GM18498 (cell line): ENCODE data around the gene GNRHR.
"Not testable (repeated sequence)": the region's sequence is repeated elsewhere in the genome, so short reads cannot be mapped to it uniquely, and the experiment has no call there.

Experiments used
- ATAC-seq: cut with Tn5 transposase; IDR thresholded peaks from one replicate; pipeline ENCODE4 v1.9.1; 2021; ENCODE audit warnings: mild to moderate bottlenecking, moderate library complexity; ENCODE audit not compliant: unreplicated experiment

GNRHR gene

DNA sequence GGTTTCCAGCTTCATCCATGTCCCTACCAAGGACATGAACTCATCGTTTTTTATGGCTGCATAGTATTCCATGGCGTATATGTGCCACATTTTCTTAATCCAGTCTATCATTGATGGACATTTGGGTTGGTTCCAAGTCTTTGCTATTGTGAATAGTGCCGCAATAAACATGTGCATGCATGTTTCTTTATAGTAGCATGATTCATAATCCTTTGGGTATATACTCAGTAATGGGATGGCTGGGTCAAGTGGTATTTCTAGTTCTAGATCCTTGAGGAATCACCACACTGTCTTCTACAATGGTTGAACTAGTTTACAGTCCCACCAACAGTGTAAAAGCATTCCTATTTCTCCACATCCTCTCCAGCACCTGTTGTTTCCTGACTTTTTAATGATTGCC is 23.7 kb downstream of the GNRHR start:
- ATAC-seq, result not testable (repeated sequence)

DNA sequence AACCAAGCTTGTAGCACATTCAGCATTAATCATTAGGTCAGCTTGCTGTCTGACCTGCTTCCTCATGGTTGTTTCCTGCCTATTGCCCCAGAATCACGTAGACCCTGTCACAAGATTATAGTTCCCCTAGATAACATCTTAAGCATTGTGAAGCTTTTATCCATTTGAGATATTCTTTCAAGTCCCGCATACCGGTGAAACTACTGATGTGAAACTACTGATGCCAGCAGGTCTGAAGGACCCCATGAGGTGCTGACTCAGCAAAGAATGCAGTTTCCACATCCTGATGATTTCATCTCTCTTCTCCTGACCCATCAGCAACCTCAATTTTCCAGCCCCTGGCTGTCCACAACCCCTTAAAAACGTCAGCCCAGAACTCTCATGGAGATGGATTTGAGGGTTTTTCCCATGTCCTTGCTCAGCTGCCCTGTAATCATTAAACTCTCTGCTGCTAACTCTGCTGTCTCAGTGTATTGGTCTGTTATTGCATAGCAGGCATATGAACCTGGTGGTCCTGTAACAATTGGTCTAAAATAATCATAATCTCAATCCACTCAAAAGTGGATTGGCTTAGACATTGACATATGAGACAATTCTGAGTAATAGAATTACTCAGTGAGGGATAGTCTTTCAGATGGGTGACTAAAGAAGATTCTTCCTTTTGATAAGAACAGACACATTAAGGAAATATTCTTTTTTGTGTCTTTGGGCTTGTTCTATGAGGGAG is 26.9 kb downstream of the GNRHR start:
- no peak for ATAC-seq

DNA sequence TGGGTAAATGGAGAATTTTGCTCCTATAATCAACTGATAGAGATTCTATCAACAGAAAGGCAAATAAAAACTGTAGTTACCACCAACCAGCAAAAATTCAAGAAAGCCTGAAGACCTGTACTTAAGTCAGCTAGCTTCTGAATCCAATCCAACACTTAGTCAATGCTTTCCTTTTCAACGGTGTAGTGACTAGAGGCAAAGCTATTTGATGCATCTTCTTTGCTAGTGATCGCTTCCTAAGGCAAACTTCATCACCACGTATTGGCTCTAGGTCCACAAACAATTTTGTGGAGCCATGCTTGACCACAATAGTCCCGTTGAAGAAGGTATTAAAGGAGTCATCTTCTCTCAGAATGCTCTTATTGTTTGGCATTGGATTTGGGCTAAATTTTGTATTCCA is 28.2 kb downstream of the GNRHR start:
- no peak for ATAC-seq

DNA sequence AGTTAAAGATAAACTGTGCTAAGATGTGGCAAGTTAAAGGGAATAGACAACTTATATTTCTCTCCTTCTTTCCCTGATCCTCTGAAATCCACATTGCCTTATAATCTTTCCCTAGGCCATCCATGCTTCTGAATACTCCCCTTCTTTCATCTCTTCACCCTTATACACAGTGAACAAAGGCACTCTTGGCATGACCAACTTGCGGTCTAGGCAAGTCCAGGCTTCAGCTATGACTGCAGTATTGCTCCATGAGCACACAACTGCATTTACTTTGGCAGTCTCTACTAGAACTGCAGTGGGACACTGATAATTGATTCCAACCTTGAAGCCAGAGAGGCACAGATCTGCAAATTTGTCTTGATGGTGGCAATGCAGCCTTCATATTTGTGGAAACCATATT is 29.1 kb downstream of the GNRHR start:
- ATAC-seq, result no peak

DNA sequence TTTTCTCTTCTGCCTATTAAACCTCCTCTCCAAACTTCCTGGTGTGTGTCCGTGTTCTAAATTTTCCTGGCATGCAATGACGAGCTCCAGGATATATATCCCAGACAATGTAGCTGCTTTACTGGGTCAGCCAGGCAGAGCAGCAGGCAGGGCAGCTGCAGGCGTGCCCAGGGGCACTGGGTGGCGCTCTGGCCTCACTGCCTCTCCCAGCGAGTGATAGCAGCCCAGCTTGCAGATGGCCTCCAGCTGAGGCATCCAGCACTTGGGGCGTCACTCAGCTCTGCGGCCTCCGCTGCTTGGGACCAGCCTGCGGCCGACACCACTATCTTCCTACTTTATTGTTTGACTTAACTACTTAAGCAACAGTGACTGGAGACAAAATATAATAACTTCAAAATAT is 30.2 kb downstream of the GNRHR start:
- ATAC-seq, result no peak

DNA sequence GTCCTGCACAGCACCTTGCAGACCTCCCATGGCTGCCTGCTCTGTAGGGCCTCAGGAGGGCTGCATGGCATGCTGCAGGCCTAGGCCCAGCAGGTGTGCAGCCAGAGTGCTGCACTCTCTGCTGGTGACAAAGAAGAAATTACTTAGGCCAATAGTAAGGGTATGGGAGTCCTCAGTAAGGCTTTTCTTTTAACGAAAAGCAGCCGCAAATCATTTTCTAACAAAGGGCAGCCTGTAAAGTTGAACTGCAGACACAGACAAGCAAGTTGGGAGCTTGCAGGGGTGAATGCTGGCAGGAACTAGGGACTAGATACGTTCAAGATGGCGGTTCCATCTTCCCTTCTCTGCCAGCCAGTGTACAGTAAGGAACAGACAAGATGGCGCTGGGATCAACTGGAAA is 30.8 kb downstream of the GNRHR start:
- no peak for ATAC-seq

DNA sequence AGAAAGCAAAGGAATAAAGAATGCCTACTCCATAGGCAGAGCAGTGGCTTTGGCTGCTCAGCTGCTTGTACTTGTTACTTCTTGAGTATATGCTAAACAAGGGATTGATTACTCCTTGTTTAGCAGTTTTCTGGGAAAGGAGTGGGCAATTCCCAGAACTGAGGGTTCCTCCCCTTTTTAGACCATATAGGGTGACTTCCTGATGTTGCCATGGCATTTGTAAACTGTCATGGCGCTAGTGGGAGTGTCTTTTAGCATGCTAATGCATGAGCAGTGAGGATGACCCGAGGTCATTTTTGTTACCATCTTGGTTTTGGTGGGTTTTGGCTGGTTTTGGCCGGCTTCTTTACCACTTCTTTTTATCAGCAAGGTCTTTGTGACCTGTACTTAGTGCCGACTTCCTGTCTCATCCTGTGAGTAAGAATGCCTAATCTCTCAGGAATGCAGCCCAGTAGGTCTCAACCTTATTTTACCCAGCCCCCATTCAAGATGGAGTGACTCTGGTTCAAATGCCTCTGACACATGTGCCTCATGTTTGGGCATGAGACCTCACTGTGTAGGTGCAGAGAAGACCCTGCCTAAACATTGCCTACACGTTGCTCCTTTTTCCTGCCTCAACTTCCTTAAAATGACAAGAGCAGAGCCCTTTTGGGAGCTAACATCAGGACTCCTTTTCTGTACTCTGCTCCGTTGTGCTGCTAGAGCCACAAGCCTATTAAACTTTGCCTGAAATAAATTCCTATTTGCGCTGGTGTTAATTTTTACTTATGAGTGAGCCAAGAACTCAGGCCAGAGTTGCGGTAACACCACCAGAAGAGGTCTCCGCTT is 32.2 kb downstream of the GNRHR start:
- ATAC-seq, result no peak

DNA sequence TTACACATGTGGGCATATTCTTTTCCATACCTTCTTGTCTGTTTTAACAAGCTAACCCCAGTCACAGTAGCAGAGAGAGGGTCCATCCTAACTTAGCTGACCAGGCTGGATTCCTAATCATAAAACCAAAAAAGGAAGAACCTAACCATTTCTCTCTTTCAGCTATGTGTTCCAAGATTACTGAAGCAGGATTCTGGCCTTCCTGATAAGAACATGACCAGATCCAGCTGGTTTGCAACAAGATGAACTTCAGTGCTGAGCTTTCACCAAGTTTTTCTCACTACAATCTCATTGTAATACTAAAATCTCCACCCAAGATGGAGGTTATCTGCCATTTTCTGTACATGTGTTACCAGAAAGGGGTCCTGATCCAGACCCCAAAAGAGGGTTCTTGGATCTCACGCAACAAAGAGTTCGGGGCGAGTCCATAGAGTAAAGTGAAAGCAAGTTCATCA is 32.8 kb downstream of the GNRHR start:
- ATAC-seq, result no peak

DNA sequence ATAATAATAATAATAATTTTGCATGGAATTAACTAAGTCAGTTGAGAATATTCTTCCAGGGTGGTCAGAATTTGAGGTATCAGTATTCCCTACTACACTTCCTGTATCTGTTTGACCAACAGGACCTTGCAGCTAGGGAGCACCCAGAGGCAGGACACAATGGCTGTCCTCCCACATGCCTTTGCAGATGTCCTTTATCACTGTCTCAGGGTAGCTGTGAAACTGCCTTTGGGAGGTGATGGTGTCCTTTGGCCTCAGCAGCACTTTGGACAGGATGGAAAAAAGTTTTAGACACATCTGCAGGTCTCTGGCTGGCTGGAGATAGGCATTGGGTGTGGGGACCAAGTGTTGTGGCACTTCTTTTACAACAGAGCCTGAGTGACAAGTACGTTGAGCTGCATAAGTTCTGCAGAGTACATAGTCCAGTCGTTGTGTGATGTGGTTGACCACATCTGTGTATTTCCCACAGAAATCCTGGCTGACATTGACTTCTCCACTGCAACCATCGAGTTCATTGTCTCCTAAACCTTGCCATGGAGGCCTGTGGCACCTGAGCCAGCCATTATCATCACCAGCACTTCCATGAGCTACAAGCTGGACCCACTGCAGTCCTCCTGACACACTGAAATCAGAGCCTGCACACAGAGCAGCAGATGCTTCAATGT is 34.1 kb downstream of the GNRHR start:
- no peak for ATAC-seq

DNA sequence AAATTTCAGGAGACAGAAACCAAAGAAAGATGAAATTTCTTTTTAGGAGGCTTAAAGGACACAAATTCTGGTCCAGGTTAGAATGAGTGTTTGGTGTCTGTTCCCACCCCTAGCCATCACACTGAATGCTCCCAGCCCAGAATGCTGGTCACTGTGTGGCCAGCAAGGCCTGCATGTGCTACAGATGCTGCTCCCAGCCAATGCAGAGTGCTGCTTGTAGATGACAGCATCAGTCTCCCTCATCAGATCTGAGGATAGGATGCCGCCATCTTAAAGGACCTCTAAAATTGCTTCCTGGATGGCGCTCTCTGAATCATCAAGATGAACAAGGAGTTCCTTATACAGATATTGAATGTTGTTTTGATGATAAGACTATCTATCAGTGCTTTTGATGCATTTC is 35.3 kb downstream of the GNRHR start:
- ATAC-seq, result no peak

DNA sequence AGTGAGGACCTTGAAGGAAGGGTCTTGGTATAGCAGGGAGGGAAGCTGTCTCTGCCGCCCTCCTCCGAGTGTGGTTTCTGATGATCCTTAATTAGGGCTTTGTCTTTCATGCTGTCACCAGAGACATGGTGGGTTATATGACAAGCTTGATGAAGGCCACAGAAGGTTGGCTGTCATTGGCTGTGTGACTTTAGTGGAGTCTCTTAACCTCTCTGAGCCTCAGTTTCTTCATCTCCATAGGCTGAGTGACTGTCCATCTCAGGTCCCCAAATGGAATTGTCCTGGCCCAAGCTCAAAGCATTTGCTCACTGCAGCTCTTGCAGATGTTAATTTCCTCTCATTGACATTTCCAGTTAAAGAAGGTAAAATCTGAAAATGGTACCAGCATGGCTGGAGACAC is 36.6 kb downstream of the GNRHR start:
- no peak for ATAC-seq

DNA sequence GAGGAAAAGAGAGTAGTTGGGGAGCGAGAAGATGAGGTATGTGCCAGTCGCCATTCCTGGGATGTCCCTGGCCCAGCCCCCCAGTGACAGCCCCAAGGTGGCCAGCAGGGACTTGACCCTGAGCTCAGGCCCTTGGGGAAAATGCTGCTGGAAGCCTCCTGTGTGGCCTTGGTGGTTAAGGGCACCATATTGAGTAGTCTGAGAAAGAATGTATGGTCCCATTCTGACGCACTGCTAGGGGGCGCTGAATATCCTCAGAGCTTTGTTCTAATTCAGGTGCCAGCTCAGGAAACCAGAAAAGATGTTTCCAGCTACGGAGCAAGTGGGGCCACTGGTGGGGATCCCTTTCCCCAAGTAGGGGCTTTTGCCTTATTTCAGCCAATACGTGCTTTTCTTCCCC is 39.2 kb downstream of the GNRHR start:
- ATAC-seq, result no peak

DNA sequence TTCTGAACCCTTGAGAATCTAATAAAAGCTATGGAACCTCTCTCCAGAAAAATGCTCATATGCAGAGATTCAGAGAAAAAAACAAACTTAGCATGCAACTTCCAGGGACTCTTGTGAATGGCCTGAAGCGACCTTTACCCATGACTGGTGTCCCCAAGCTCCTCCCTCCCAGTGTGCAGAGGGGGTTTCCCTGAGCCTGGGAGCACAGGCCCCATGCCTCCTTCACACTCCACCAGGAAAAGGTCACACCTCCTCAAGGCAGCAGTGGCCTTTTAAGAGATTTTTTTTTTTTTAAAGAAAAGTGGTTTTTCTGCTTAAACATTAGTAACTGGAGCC is 40.0 kb downstream of the GNRHR start:
- peak; percentile 45 for ATAC-seq

DNA sequence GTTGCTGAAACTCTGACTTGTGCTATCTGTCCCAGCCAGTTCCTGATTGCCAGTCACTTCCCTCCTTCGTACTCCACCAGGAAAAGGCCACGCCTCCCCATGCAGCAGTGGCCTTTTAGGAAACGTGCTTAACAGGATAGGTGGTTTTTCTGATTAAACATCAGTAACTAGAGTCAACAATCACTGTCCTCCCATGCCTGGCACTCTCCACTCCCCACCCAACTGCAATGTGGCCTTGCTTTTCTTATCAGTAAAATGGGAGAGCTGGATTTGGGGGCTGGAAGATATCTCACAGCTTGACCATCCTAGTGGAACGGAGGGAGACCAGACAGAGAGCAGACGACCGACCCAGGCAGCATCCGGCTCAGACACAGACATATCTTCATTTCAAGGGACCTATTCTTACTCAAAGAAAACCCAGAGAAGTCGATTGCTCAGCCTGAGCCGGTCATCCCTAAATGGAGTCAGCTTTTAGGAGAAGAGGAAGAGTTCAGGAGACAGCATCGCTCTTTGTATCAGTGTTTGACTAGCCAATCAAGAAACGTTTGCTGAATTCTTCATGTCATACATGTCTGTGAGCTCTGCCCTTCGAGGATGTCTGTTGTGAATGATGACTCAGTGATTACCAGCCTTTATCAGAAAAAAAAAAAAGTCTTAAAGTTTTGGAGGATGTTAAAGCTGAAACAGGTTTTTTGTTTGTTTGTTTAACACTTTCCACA is 40.5 kb downstream of the GNRHR start:
- no peak for ATAC-seq

DNA sequence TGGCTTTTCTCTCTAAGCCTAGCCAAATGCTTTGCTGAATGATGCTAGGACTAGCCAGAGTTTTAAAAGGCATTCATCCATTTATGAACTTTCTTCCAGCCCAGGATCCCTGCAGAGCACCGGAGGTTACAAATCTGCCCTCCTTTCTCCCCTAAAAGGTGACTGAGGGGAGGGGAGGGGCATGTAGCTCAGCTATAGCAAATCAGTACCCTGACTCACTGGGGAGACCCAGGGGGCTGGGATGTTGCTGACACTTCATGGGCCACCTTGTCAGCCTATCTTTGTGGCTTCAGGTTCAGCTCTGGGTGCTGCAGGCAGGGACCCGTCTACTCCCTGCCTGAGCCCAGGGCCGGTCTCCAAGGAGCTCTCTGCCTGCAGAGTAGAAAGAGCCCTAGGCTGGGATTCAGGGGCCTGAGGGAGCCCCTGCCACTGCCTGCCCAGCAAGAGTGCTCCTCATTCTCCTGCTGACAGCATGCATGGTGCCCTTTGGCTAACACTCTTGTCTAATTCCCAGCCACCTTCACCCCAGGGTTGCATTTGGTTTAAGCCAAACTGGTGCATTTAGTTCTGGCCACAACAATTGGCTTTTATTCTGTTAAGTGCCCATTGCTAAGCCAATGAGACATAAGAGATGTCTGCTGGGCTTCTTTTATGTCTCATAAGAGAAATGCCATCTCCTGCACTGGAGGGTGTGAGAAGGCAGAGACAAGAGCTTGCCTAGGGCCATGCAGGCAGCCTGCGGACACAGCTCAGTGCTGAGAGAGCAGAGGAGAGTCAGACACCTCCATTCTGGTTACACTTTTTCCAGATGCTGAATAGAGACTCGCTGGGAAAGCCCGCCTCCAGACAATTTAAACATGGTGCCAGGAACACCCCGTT is 41.3 kb downstream of the GNRHR start:
- ATAC-seq, result no peak

DNA sequence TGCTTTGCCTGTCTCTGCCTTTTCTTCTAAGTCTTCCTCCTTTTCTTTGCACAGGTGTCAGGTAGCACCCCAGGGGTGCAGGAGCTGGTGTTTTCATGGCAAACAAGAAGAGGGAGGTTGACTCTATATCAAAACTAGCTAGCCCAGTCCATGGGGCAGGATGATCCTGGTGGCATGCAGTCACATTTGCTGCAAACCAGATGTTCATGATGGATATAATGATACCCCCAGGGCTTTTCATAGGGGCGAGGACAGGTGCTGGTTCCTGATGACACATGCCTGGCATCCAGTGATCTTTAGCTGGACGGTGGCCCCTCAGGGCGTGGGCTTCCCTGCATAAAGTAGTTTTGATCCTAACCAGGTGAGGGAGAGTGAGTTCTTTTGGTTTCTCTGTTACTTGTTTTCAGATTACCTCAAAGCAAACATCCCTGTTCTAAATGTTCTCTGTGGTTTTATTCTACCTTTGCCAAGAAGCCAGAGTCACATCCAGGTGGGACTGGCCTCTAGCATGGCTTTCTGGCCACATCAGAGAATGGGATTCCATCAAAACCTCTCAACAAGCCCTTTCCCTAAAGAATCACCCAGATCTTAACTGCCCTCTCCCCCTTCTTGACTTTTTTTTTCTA is 42.1 kb downstream of the GNRHR start:
- ATAC-seq, result no peak

DNA sequence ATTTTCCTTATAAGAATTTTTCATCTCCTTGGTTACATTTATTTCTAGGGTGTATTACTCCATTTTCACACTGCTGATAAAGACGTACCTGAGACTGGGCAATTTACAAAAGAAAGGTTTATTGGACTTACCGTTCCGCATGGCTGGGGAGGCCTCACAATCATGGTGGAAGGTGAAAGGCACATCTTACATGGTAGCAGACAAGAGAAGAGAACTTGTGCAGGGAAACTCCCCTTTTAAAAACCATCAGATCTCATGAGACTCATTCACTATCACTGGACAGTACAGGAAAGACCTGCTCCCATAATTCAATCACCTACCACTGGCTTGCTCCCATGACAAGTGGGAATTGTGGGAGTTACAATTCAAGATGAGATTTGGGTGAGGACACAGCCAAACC is 47.5 kb downstream of the GNRHR start:
- ATAC-seq, result not testable (repeated sequence)

DNA sequence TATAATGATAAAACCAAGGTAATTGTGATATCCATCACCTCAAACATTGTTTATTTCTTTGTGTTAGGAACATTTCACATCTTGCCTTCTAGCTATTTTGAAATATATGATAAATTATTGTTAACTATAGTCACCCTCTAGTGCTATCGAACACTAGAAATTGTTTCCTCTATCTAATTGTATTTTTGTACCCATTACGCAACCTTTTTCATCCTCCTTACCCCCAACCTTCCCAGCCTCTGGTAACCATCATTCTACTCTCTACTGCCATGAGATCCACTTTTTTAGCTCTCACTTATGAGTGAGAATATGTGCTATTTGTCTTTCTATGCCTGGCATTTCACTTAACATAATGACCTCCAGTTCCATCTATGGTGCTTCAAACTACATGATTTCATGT is 49.3 kb downstream of the GNRHR start:
- no peak for ATAC-seq

DNA sequence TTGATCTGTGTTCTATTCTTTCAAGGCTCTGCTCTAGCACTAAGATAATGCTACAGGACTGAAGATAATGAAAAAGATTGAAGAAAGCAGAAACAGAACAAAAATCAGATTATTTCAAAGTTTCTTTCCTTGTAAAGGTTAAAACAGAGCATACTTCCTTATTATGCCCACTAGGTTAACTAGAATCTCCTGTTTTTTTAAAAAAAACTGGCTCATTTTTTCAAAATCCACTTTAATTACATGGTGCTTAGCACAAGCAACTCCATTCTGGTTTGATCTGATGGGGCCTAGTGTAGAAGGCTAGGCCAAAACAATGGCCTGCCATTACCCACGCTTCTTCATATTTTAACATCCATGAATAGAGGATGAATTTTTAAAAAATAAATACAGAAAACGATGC is 52.0 kb downstream of the GNRHR start:
- ATAC-seq, result no peak

DNA sequence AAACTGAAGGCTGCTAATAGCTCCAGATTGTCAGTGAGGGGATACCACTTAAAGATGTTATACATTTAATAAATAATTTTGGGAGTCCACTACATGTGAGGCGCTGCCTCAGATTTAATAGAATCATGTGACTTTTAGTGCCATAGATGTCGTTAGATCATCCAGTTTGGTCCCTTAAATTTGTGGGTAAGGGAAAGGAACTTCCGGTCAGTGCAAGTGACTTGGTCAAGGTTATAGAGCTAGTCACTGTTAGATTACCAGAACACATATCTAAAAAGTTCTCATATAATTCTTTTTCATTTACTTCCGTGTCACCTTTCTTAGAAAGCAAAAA is 52.7 kb downstream of the GNRHR start:
- peak; percentile 12 for ATAC-seq
